SU-DHL-6 (cell line): ENCODE data around the gene DET1.

Experiments
- EZH2phosphoT487 ChIP-seq: fragments of 200-600 bp; sonication (generic), shearing (Covaris generic); conservative IDR thresholded peaks from 2 replicates; pipeline ENCODE4 v1.6.1; 2018; ENCODE audit warnings: mild to moderate bottlenecking, antibody characterized with exemption, low read length, moderate library complexity, mixed read lengths
- TF ChIP-seq, protein P1 (sequence below): fragments of 200-600 bp; sonication (generic); IDR thresholded peaks from one replicate; pipeline ENCODE4 v1.5.1; 2017; ENCODE audit warnings: antibody characterized with exemption, mild to moderate bottlenecking, low read length, moderate library complexity; ENCODE audit not compliant: insufficient read depth, poor library complexity, severe bottlenecking

- TF ChIP-seq EZH2phosphoT487: no peak
- TF ChIP-seq, protein P1, sequence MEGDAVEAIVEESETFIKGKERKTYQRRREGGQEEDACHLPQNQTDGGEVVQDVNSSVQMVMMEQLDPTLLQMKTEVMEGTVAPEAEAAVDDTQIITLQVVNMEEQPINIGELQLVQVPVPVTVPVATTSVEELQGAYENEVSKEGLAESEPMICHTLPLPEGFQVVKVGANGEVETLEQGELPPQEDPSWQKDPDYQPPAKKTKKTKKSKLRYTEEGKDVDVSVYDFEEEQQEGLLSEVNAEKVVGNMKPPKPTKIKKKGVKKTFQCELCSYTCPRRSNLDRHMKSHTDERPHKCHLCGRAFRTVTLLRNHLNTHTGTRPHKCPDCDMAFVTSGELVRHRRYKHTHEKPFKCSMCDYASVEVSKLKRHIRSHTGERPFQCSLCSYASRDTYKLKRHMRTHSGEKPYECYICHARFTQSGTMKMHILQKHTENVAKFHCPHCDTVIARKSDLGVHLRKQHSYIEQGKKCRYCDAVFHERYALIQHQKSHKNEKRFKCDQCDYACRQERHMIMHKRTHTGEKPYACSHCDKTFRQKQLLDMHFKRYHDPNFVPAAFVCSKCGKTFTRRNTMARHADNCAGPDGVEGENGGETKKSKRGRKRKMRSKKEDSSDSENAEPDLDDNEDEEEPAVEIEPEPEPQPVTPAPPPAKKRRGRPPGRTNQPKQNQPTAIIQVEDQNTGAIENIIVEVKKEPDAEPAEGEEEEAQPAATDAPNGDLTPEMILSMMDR: no peak
These were observed 4.7 kb downstream of the DET1 start for GRCh38 chr15:88541709-88542341.
